Measurements from ENCODE around the gene CYSTM1.
A peak's percentile ranks its signal among the peaks of the same experiment; 100 is the strongest.
"Not testable (repeated sequence)": the region's sequence is repeated elsewhere in the genome, so short reads cannot be mapped to it uniquely, and the experiment has no call there.

CYSTM1 gene

GRCh38 chr5:140198915-140199314, 23.9 kb downstream of the CYSTM1 start:
- H3K4me1 Mint-ChIP-seq; H3K27ac Mint-ChIP-seq; H3K27me3 Mint-ChIP-seq; ATAC-seq; H3K9me3 Mint-ChIP-seq; H3K4me3 Mint-ChIP-seq; H3K36me3 Mint-ChIP-seq (ENCODE audit: low read depth); DNase-seq: not testable (repeated sequence)

- ATAC-seq, result no peak
- Mint-ChIP-seq H3K27me3 (no peaks in the 10 kb centered on the region), H3K9me3 (no peaks in the 10 kb centered on the region), H3K27ac (no peak overlapping the region), H3K36me3 (ENCODE audit: low read depth) (no peaks in the 10 kb centered on the region), H3K4me1 (peaks cover 2% of the 10 kb centered on the region), H3K4me3 (no peak overlapping the region)
- DNase-seq, result no peak
These were observed 27.1 kb downstream of the CYSTM1 start for GRCh38 chr5:140202078-140202477.

- peaks cover 7% of the 10 kb centered on the region for H3K4me1 Mint-ChIP-seq
- no peaks in the 10 kb centered on the region for H3K9me3 Mint-ChIP-seq
- no peak overlapping the region for H3K27ac Mint-ChIP-seq
- H3K4me3 Mint-ChIP-seq, result no peak overlapping the region
- no peaks in the 10 kb centered on the region for H3K36me3 Mint-ChIP-seq (ENCODE audit: low read depth)
- ATAC-seq, result no peak
- no peak for DNase-seq
- no peaks in the 10 kb centered on the region for H3K27me3 Mint-ChIP-seq
These were observed 27.6 kb downstream of the CYSTM1 start for GRCh38 chr5:140202610-140203009.

- H3K27me3 Mint-ChIP-seq, result no peaks in the 10 kb centered on the region
- H3K36me3 Mint-ChIP-seq (ENCODE audit: low read depth), result no peaks in the 10 kb centered on the region
- peaks cover 9% of the 10 kb centered on the region for H3K4me1 Mint-ChIP-seq
- DNase-seq, result no peak
- no peaks in the 10 kb centered on the region for H3K9me3 Mint-ChIP-seq
- no peak for ATAC-seq
- H3K4me3 Mint-ChIP-seq, result no peak overlapping the region
- no peak overlapping the region for H3K27ac Mint-ChIP-seq
These were observed 30.2 kb downstream of the CYSTM1 start for GRCh38 chr5:140205216-140205615.

GRCh38 chr5:140205952-140206351, 31.0 kb downstream of the CYSTM1 start:
- H3K27me3 Mint-ChIP-seq, result no peaks in the 10 kb centered on the region
- no peaks in the 10 kb centered on the region for H3K9me3 Mint-ChIP-seq
- H3K4me1 Mint-ChIP-seq, result peaks cover 9% of the 10 kb centered on the region
- H3K4me3 Mint-ChIP-seq, result no peak overlapping the region
- no peaks in the 10 kb centered on the region for H3K36me3 Mint-ChIP-seq (ENCODE audit: low read depth)
- ATAC-seq (no peak), DNase-seq (no peak)
- no peak overlapping the region for H3K27ac Mint-ChIP-seq

- H3K27me3 Mint-ChIP-seq, result no peaks in the 10 kb centered on the region
- H3K4me3 Mint-ChIP-seq, result no peak overlapping the region
- no peaks in the 10 kb centered on the region for H3K9me3 Mint-ChIP-seq
- DNase-seq, result no peak
- no peaks in the 10 kb centered on the region for H3K36me3 Mint-ChIP-seq (ENCODE audit: low read depth)
- no peak overlapping the region for H3K27ac Mint-ChIP-seq
- peaks cover 9% of the 10 kb centered on the region for H3K4me1 Mint-ChIP-seq
- peak; percentile 69 for ATAC-seq
These were observed 32.4 kb downstream of the CYSTM1 start for GRCh38 chr5:140207250-140207964.

GRCh38 chr5:140208065-140208464, 33.1 kb downstream of the CYSTM1 start:
- Mint-ChIP-seq H3K4me1 (peaks cover 9% of the 10 kb centered on the region), H3K36me3 (ENCODE audit: low read depth) (no peaks in the 10 kb centered on the region), H3K9me3 (no peaks in the 10 kb centered on the region), H3K27me3 (no peaks in the 10 kb centered on the region), H3K4me3 (no peak overlapping the region), H3K27ac (no peak overlapping the region)
- DNase-seq, result no peak
- ATAC-seq, result no peak

- peaks cover 8% of the 10 kb centered on the region for H3K4me1 Mint-ChIP-seq
- no peaks in the 10 kb centered on the region for H3K36me3 Mint-ChIP-seq (ENCODE audit: low read depth)
- no peaks in the 10 kb centered on the region for H3K9me3 Mint-ChIP-seq
- DNase-seq (no peak), ATAC-seq (peak; percentile 78)
- H3K27ac Mint-ChIP-seq, result no peak overlapping the region
- H3K27me3 Mint-ChIP-seq, result no peaks in the 10 kb centered on the region
- no peak overlapping the region for H3K4me3 Mint-ChIP-seq
These were observed 38.5 kb downstream of the CYSTM1 start for GRCh38 chr5:140213370-140213983.

- Mint-ChIP-seq H3K27me3 (no peaks in the 10 kb centered on the region), H3K4me1 (peaks cover 11% of the 10 kb centered on the region), H3K27ac (no peak overlapping the region), H3K4me3 (no peak overlapping the region), H3K9me3 (no peaks in the 10 kb centered on the region), H3K36me3 (ENCODE audit: low read depth) (no peaks in the 10 kb centered on the region)
- ATAC-seq, result no peak
- DNase-seq, result no peak
These were observed 39.8 kb downstream of the CYSTM1 start for GRCh38 chr5:140214831-140215230.

GRCh38 chr5:140215276-140215675, 40.3 kb downstream of the CYSTM1 start:
- Mint-ChIP-seq H3K27me3 (no peaks in the 10 kb centered on the region), H3K27ac (no peak overlapping the region), H3K4me1 (peaks cover 16% of the 10 kb centered on the region), H3K9me3 (no peaks in the 10 kb centered on the region), H3K36me3 (ENCODE audit: low read depth) (no peaks in the 10 kb centered on the region), H3K4me3 (no peak overlapping the region)
- ATAC-seq, result no peak
- no peak for DNase-seq

- Mint-ChIP-seq H3K27ac (no peak overlapping the region), H3K4me3 (no peak overlapping the region), H3K27me3 (no peaks in the 10 kb centered on the region), H3K9me3 (no peaks in the 10 kb centered on the region), H3K36me3 (ENCODE audit: low read depth) (no peaks in the 10 kb centered on the region), H3K4me1 (peaks cover 29% of the 10 kb centered on the region)
- no peak for ATAC-seq
- no peak for DNase-seq
These were observed 41.6 kb downstream of the CYSTM1 start for GRCh38 chr5:140216478-140217074.

GRCh38 chr5:140217299-140218026, 42.5 kb downstream of the CYSTM1 start:
- H3K4me1 Mint-ChIP-seq, result peaks cover 38% of the 10 kb centered on the region
- no peak overlapping the region for H3K4me3 Mint-ChIP-seq
- H3K9me3 Mint-ChIP-seq, result no peaks in the 10 kb centered on the region
- H3K27me3 Mint-ChIP-seq, result no peaks in the 10 kb centered on the region
- ATAC-seq (no peak), DNase-seq (no peak)
- H3K27ac Mint-ChIP-seq, result no peak overlapping the region
- no peaks in the 10 kb centered on the region for H3K36me3 Mint-ChIP-seq (ENCODE audit: low read depth)

- H3K27me3 Mint-ChIP-seq, result no peaks in the 10 kb centered on the region
- H3K4me3 Mint-ChIP-seq, result no peak overlapping the region
- no peak overlapping the region for H3K27ac Mint-ChIP-seq
- H3K4me1 Mint-ChIP-seq, result peaks cover 40% of the 10 kb centered on the region
- no peaks in the 10 kb centered on the region for H3K9me3 Mint-ChIP-seq
- ATAC-seq (no peak), DNase-seq (no peak)
- no peaks in the 10 kb centered on the region for H3K36me3 Mint-ChIP-seq (ENCODE audit: low read depth)
These were observed 44.3 kb downstream of the CYSTM1 start for GRCh38 chr5:140219068-140219991.

Data from activated naive CD8-positive, alpha-beta T cell treated with anti-CD3 and anti-CD28 coated beads, Interleukin-2, amount 50 U/mL, for 24 hours (primary cell).